KOPT-K1 (cell line): Measurements from ENCODE around the gene KCNK4.
A peak's percentile ranks its signal among the peaks of the same experiment; 100 is the strongest.

Source experiments
- H3K27ac ChIP-seq: fragments of 200-600 bp; sonication (generic); 2 replicates; pipeline ENCODE4 v1.5.1; 2016; ENCODE audit warnings: antibody characterized with exemption, mild to moderate bottlenecking, low read depth, low read length; ENCODE audit not compliant: poor library complexity, severe bottlenecking
- H3K36me3 ChIP-seq: fragments of 200-600 bp; sonication (generic); 2 replicates; pipeline ENCODE4 v1.5.1; 2017; ENCODE audit warnings: antibody characterized with exemption, mild to moderate bottlenecking, low read length, moderate library complexity; ENCODE audit not compliant: insufficient read depth
- H3K9me3 ChIP-seq: fragments of 200-600 bp; sonication (generic); 2 replicates; pipeline ENCODE4 v1.5.1; 2017; ENCODE audit warnings: antibody characterized with exemption, low read length, mild to moderate bottlenecking; ENCODE audit not compliant: insufficient read depth, poor library complexity, severe bottlenecking

Gene KCNK4

DNA sequence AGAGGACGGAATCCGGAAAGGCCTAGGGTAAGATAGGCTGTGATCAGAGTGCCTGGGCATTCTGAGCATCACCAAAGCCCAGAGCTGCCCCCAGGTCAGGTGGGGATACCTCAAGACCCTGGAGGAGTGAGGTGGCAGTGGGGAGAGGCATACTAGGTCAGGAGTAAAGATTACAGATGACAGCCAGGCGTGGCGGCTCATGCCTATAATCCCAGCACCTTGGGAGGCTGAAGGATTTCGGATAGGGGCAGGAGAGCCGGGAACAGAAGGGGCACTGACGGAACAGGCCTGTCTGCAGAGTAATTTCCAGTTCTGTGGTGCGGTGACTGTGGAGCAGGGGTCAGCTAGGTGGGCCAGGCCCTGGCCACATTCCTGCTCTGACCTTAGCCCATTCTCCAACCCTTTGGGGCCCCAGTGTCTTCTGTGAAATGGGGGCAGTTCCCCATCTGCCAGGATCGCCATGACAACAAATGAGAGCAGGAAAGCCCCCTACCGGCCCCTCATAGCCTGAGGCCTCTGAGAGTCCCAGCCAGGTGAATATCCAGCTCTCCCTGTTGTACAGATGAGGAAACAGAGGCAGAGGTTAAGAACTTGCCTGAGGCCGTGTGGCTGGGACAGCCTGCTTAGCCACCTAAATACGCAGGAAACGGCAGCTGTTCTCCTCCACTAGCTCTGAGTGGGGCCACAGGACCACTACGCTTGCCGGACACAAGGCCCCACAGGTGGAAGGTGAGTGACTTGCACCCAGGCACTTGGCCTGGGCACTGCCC is 15.9 kb upstream of the KCNK4 start:
- no peak overlapping the region for H3K27ac ChIP-seq
- H3K9me3 ChIP-seq, result no peaks in the 10 kb centered on the region
- peaks cover 45% of the 10 kb centered on the region for H3K36me3 ChIP-seq

DNA sequence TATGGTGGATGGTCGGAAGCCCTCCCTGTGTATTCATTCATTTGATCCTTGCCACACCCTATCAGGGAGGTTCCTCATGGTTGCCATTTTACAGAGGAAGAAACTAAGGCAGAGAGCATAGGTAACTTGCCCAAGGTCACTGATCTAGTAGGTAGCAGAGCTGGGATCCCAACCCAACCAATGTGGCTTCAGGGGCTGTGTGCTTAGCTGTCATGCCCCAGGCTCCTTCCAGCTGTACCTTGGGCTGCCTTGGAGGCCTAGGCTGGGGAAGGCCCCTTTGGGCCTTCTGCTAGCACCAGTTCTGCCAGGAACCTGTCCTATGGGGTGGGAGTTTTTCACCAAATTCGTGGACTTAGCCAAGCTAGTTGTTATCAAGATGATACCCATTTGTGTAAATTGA is 15.3 kb upstream of the KCNK4 start:
- Histone ChIP-seq H3K27ac (no peak overlapping the region), H3K36me3 (peaks cover 45% of the 10 kb centered on the region), H3K9me3 (no peaks in the 10 kb centered on the region)

DNA sequence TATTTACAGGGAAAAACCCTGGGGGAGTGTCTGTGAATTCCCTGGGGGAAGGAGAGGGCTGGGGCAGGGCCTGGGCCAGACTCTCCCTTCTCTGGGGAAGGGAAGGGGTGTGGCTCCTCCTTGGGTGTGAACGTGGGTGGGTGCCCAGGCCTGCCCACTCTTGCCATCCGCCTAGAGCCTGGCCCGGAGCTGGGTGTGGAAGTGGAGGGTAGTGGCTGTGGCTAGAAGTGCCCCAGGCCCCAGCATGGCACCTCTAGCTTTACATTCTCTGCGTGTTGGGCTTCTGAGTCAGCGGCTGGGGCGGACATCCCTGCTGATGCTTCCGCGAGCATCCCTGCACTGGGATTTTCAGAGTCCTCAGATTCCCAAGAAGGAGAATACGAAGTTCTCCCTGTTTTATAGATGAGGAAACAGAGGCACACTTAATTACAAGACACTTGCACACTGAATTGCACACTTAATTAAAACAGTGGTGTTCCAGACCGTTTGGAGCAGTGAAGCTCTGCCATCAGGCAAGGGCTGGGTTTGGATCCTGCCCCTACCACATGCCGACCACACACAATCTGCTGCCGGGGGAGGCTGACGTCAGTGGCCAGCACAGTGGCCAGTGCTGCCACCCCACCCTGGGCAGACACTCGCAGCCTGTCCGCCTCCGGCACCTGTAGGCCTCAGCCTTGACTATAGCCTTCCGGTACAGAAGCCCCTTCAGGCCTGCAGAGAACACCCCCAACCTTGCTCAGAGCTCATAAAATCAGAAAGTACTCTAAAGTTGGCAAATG is 14.3 kb upstream of the KCNK4 start:
- Histone ChIP-seq H3K9me3 (no peaks in the 10 kb centered on the region), H3K27ac (no peak overlapping the region), H3K36me3 (peaks cover 53% of the 10 kb centered on the region)

- peaks cover 56% of the 10 kb centered on the region for H3K36me3 ChIP-seq
- H3K9me3 ChIP-seq, result no peaks in the 10 kb centered on the region
- no peak overlapping the region for H3K27ac ChIP-seq
Observed at GRCh38 chr11:64278576-64279190, 12.4 kb upstream of the KCNK4 start.

GRCh38 chr11:64281957-64282770 is 8.9 kb upstream of the KCNK4 start:
- H3K27ac ChIP-seq, result no peak overlapping the region
- H3K9me3 ChIP-seq, result no peaks in the 10 kb centered on the region
- H3K36me3 ChIP-seq, result peaks cover 34% of the 10 kb centered on the region

- peaks cover 25% of the 10 kb centered on the region; the same call in 1 of the 2 replicates for H3K36me3 ChIP-seq
- H3K9me3 ChIP-seq, result no peaks in the 10 kb centered on the region
- H3K27ac ChIP-seq, result no peak overlapping the region
Observed at GRCh38 chr11:64283092-64283491, 8.0 kb upstream of the KCNK4 start.

DNA sequence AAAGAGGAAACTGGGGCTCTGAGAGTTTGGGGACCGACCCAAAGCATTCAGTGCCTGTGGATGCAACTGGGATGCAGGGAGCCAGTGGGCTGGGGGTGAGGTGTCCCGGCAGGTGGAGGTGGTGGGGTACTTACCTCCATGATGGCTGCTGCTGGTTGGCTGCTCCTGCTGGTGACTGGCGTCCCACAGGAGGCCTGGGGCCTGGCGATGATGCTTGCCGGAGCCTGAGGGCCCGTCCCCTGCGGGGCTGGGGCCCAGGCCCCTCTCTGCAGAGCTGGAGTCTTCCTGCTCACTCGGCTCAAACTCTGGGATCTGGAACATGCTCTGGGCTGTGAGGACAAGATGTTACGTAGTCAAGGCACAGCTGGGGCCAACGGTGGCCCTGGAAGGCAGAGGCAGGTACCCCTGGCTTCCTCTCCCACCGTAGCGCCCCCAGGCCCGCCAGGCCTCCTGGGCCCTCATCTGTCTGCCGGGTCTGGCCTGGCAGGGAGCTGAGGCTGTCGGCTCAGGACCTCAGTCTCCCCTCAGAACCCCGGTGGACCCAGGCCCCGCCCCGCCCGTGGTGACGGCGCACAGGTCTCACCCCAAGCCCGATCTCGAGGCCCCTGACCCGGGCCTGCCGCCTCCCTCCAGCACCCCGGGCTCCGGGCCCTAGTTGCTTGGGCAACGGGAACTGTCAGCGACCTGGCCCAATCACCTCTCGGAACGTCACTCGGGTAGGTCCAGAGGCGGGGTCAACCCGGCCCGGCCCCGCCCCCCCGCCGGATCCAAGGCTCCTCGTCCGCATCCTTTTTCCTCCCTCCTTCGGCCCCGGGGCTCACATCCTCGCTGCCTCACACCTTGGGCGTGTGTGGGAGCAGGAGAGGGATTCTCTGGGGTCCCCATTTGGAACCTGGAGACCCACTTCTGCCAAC is 6.8 kb upstream of the KCNK4 start, which contains the start of gene BAD:
Gene BAD (minus strand): TSS at position 618 of the 914 bp plus-strand sequence. CDS start 297 bp downstream, at position 321.
- Histone ChIP-seq H3K9me3 (no peaks in the 10 kb centered on the region), H3K27ac (peak within 1 kb of the TSS; percentile 90), H3K36me3 (peaks cover 15% of the 10 kb centered on the region; the same call in 1 of the 2 replicates)

- peaks cover 15% of the 10 kb centered on the region; the same call in 1 of the 2 replicates for H3K36me3 ChIP-seq
- H3K27ac ChIP-seq, result peak within 1 kb of the TSS; percentile 90
- no peaks in the 10 kb centered on the region for H3K9me3 ChIP-seq
Observed at GRCh38 chr11:64284962-64285884, 5.9 kb upstream of the KCNK4 start, which contains the start of gene GPR137. Gene GPR137 (plus strand): TSS chr11:64285848. CDS start chr11:64286525, 677 bp downstream.

DNA sequence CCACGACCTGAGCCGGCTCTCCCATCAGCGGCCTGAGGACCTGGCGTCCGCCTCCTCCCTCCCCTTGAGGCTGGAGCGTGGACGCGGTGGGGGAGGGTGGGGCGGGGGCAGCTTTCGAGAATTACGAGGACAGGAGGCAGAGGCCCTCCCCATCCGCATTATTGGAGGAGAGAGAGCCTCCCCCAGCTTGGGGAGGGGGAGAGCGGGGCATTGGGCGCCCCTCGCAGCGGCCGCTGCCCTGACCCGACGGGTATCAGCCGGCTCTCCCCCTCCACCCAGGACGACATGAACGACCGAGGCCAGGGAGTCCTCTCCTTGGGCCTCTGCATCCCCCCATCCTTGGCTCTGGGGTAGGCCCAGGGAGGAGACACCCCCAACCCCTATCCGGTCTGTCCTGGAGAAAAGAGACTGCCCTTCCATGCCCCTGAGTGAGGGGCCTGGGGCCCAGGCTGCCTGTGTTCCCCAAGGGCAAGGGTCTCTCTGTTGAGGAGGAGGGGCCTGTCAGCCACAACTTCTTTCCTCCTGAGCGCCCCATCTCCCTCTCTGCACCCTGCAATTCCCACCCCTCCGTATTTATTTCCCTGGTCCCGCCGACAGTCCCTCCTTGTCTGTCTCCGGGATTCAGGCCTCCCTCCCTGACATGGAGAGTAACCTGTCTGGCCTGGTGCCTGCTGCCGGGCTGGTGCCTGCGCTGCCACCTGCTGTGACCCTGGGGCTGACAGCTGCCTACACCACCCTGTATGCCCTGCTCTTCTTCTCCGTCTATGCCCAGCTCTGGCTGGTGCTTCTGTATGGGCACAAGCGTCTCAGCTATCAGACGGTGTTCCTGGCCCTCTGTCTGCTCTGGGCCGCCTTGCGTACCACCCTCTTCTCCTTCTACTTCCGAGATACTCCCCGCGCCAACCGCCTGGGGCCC is 5.0 kb upstream of the KCNK4 start:
- Histone ChIP-seq H3K27ac (peak overlapping the region; percentile 90), H3K36me3 (peaks cover 14% of the 10 kb centered on the region; the same call in 1 of the 2 replicates), H3K9me3 (no peaks in the 10 kb centered on the region)

- no peaks in the 10 kb centered on the region for H3K9me3 ChIP-seq
- no peak overlapping the region for H3K27ac ChIP-seq
- peaks cover 7% of the 10 kb centered on the region; the same call in 1 of the 2 replicates for H3K36me3 ChIP-seq
Observed at GRCh38 chr11:64286801-64287159, 4.3 kb upstream of the KCNK4 start.

DNA sequence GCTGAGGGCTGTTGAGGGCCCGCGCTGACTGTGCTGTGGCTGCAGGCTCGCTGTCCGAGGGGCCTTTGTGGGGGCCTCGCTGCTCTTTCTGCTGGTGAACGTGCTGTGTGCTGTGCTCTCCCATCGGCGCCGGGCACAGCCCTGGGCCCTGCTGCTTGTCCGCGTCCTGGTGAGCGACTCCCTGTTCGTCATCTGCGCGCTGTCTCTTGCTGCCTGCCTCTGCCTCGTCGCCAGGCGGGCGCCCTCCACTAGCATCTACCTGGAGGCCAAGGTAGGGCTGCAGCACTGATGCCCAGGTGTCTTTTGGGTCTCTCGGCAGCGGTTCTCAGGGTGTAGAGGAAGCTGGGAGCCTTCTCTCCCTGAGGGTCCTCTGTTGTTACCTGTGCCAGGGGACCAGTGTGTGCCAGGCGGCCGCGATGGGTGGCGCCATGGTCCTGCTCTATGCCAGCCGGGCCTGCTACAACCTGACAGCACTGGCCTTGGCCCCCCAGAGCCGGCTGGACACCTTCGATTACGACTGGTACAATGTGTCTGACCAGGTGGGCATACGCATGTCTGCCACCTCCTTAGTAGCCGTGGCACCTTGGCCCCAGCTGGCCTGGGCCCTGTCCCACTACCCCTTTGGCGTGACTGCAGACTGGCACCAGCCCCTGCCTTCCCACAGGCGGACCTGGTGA is 3.3 kb upstream of the KCNK4 start:
- H3K36me3 ChIP-seq, result no peaks in the 10 kb centered on the region
- no peak overlapping the region for H3K27ac ChIP-seq
- no peaks in the 10 kb centered on the region for H3K9me3 ChIP-seq

DNA sequence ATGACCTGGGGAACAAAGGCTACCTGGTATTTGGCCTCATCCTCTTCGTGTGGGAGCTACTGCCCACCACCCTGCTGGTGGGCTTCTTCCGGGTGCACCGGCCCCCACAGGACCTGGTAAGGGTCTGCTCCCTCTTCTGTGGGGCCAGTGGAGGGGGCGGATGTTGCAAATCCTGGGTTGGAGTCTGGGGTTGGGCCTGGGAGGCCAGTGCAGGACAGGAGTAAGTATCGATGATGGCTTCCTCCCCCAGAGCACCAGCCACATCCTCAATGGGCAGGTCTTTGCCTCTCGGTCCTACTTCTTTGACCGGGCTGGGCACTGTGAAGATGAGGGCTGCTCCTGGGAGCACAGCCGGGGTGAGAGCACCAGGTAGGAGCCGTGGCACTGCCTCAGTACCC is 2.8 kb upstream of the KCNK4 start:
- H3K9me3 ChIP-seq, result no peaks in the 10 kb centered on the region
- H3K36me3 ChIP-seq, result no peaks in the 10 kb centered on the region
- no peak overlapping the region for H3K27ac ChIP-seq
